Stimulated activated CD4-positive, alpha-beta T cell treated with anti-CD3 and anti-CD28 coated beads, Interleukin-4, amount 100 ng/mL, for 24 hours (primary cell): ENCODE measurements around the gene MUC6.

Experiments
- DNase-seq: peaks from one replicate; pipeline ENCODE4 v3.0.0-alpha.2; 2020

The MUC6 gene

DNA sequence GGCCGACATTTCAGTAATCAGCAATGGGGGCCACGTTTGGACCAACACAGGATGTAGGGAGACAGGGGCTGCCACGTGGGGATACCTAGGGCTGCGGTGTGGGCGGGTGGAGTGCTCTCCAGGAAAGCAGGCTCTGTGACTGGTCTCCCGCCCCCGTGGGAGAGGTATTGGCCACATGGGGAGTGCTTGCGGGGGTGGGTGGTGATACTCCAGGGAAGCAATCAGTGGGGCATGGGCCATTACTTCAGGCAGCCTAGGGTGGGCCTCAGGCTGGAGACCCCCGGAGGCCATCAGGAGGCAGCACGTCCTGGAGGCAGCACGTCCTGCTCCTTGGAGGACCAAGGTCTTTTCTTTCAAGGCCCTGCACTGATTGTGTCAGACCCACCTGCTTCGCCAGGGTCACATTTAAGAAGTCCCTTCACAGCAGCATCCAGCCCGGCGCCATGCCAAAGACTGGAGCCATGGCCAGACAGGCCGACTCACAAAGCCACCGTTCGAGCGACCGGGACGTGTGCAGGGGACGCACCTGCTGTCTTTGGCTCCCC, 35.1 kb upstream of the MUC6 start:
- DNase-seq: no peak

DNA sequence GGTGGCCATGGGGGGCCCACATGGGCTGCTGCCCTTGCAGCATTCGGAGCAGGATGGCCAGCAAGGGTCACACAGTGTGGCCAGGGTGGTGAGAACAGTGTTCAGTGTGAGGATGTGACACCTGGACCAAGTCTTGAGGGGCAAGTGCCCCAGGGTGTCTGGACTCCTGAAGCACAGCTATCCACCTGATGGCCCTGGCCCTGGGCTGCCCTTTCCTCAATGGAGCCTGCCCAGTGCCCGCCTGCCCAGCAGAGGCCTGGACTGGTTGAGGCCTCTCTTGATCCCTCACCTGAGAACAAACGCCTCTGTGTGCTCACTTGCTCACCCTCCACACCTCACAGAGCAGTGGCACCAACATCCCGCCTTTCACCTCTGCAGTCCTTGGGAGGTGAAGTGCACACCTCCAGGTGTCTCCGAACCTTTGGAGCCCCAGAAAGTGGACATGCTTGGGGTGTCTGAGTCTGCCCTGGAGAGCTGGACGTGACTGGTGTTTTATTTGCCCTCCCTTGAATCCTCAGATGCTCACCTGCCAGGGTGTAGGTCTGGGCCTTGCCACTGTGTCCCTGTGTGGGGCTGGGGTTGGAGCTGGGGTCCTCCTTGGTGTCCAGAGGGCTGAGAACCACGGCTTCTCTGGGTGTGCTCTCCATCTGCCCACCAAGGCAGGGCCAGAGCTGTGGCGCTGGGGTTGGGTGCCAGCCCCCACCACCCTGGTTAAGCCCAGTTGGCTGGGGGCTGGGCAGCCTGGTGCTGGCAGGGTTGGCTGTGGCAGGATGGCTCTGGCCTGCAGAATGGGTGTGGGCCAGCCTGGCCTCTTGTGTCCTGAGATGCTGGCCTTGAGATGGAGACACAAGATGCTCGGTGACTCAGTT, 34.3 kb upstream of the MUC6 start:
- DNase-seq: no peak

DNA sequence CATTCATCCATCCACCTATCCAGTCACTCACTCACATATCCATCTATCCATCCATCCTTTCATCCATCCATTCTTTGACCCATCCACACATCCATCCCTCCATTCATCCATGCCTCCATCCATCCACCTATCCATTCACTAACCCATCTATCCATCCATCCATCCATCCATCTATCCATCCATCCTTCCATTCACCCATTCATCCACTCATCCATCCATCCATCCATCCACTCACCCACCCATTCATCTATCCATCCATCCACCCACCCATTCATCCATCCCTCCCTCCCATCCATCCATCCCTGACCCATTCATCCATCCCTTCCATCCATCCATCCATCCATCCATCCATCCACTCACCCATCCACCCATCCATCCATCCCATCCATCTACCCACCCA, 33.2 kb upstream of the MUC6 start:
- DNase-seq: no peak

DNA sequence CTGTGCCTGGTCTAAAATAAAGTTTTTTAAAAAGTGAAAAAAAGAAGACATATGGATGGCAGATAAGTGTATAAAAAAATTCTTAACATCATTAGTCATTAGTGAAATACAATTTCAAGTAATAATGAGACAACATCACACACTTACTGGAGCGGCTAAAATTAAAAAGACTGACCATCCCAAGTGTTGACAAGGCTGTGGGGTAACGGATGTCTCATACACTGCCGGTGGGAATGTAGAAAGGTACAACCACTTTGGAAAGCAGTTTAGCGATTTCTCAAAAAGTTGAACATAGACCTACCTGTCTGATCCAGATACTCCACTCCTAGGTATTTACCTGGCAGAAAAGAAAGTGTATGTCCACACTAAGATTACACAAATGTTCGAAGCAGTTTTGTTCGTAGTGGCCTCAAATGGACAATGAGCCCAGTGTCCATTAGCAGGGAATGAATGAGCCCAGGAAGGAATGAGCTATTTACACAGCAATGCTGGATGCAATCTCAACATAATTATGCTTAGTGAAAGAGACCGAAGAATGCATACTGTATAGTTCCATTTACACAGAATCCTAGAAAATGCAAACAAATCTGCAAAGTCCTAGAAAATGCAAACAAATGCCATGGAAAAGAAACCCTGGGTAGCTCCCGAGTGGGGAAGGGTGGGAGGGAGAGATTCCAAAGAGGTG, 31.4 kb upstream of the MUC6 start:
- DNase-seq: no peak

DNA sequence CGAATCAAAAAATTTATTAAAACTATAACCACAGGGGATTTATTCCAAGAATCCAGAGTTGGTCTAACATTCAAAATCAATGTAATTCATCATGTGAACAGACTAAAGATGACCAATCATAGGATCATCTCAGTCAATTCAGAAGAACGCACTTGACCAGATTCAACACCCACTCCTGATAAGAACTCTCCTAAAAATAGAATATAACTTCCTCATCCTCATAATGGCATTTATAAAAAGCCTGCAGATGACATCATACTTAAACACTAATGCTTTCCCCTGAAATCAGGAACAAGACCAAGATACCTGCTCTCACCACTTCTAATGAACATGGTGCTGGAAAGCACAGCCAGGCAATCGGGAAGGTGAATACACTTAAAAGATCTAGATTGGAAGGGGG, 27.6 kb upstream of the MUC6 start:
- DNase-seq: no peak

DNA sequence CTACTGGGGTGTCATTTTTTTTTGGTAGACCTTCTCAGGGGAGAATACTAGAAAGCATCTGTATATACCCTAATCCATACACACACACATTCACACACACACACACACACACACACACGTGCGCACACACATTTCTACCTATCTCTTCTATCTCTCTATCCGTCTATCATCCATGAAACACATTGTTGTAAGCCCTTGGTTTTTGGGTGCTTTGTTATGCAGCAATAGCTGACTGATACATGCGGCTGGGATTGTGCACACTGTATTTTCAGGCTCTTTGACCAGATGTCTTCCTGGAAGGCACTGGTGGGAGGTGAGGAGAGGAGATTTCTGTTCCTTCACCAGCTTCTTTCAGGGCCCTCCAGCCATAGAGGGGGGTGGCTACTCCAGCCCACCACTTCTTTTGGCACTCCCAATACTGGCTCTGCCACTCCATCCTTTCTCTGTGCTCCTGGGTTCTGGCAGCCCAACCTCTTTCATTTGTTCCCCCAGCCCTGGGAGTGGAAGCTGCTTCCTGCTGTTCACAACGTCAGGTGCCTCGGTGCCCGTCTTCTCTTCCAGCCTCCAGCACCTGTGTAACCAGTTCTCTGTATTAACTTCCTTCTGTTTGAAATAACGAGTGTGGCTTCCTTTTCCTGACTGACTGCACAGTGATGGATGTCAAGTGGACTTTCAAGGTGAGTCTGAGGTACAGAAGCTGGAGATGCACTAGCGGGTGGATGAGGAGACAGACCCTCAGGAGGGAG, 25.7 kb upstream of the MUC6 start:
- no peak for DNase-seq

DNA sequence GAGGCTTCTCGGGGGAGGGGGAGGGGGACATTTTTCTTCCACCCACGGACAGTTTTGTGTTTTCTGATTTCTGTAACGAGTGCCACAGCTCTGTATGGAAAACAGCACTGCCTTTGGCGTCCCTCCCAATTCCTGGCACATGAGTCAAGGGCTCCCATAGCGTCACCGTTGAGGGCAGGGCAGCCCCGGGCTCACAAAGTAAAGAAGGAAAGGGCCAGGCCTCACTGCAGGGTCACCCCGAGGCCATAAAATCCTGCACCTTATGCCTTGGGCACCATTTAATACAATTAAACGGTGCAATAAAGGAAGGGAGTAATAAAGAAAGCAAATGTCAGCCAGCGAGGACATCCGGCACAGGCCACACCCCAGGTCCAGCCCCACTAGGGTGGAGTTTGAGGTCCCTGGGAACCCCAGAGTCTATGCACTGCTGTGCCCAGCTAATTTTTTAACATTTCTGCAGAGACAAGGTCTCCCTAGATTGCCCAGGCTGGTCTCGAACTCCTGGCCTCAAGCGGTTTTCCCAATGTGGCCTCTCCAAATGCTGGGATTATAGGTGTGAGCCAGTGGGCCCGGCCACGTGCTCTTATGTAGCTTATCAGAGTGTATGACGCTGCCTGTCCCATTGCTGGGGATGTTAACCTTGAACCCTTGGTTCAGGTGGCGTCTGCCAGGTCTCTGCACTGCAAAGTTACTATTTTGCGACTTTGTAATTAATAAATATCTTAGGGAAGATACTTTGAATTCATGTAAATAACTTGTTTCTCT, 24.5 kb upstream of the MUC6 start:
- DNase-seq: no peak

DNA sequence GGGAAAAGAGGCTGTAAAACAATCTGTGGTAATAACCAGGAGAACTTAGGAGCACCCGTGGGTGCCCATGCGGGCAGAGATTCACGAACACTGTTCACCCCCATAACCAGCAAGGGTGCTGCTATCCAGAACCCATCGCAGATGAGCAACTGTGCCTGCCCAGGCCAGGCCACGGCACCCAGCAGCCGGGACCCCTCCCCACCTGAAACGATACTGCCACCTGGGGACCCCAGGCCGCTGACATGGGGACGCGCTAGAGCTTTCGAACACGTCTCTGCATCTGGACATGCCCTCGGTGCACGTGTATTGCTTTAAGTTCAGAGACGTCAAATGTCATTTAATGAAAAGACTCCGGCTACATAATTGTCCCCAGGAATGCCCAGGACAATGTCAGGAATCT, 23.9 kb upstream of the MUC6 start:
- no peak for DNase-seq

DNA sequence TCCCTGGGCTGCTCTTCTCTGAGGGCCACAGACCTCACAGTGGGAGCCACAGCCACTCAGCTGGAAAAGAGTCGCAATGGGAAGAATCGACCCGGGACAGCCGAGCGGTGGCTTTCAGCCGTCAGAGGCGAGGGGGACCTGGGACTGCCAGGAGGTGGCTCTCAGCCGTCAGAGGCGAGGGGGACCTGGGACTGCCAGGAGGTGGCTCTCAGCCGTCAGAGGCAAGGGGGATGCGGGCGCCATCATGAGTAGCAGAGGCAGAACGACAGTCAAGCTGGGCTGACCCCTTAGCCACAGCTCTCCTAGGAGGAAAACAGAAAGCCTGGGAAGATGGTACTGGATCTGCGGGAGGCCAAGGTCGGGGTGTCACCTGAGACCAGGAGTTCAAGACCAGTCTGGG, 23.2 kb upstream of the MUC6 start:
- DNase-seq: no peak

DNA sequence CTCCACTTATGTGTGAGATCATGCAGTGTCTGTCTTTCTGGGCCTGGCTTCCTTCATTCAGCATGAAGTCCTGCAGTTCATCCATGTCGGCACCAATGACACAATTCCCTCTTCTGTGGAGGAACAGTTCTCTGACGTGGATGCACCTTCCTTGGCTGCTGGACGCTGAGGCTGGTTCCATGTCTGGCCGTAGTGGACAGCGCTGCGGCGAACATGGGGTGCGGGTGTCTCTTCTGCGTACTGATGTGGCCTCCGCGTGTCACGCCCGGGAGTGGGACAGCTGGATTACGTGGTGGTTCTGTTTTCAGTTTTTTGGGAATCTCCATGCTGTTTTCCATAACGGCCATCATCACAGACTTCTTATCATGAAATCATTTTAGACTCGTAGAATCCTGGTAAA, 21.3 kb upstream of the MUC6 start:
- DNase-seq: no peak

DNA sequence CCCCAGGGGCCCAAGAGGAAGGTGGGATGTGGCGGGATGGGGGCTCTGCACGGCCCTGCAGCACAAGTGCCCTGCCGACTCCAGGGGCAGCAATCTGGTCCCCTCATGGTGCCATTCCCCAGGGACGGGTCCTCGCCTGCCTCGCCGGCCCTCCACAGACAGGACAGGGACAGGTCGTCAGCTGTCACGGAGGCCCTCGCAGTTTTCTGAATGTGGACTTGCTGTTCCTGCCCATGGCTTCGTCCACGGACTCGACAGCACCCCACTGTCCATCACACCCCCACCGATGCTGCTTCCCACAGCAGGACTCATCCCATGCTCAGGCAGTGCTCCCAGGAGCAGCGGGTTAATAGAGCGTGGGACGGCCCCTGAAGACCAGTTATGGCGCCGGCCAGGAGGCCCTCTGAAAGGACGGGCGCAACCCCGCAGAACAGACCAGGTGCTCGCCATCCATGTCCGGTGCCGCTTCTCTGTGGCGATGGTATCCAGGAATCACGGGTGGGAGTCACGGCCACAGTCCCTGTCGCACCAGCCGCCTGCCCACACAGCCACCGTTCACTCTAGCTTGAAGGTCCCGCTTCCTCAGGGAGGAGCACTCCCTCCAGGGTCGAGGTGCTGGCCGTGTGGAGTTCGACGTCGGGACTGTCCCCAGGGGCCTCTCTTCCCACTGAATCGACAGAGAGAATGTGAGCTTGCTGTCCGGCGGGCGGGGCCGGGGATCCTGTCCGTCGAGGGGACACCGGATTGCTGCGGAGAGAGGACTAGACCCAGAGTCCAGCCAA, 19.7 kb upstream of the MUC6 start:
- DNase-seq: no peak

DNA sequence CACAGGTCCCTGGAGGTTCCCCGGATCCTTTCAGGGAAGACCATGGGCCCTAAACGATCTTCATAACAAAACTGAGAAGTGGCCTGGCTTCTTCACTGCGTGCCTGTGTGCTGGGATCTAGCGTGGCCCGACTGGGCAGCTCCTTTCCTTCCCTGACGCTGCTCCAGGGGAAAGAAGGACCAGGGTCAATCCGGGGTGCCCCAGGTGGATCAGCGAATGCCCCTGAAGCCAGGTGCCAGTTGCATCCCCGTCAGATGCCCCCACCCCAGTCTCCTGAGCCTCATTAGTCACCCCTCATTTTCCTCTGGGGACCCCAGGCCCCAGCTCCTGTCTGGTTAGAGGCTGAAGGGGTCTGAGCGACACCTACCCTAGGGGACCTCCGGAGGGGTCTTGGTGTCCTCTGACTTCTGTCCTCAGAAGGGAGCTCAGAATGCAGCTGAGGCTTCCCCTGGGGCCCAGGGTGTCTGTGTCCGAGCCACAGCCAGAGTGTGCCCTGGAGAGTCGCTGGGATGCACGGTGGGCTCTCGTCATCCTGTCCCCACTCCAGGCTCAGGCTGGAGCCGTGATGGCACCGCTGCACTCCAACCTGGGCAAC, 18.7 kb upstream of the MUC6 start:
- no peak for DNase-seq

DNA sequence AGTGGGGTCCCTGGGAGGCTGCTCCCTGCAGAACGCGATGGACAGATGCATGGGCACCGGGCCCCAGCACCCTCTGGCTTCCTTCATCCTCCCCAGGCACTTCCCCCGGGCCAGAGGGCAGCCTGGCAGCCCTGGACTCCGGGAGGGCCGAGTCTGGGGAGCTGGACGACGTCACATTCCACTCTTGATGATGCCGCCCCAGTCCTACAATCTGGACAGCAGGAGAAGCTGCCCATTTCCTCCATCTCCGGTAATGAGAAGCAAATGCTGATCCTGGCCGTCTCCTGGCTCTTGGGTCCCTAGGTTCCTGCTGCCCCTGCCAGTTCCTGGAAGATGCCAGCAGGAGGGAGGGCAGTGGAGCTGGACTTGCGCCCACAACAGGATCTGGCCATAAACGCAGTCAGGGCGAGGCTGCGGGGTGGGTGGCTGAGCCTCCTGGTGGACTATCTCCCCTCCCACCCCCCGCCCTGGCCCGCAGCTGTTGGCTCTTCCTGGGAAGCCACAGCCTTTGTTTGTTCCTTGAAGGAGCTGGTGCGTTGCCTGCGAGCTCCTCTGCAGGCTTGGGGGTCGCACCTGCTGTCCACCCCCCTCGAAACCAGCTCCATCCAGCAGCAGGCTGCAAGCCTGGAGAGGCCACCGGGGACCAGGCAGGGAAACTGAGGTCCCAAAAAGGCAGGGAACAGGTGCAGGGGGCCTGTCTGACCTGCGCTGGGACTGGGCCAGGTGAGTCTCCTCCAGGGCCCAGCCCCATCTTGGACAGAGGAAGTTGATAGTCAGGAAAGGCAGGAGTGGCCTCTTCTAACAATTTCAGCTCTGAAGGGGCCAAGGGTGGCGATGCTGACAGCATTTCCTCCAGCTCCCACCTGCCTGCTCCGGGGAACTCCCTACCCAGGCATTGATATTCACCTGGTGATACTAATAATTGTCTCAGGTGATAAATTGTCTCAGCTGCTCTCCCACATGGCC, 17.9 kb upstream of the MUC6 start:
- no peak for DNase-seq

DNA sequence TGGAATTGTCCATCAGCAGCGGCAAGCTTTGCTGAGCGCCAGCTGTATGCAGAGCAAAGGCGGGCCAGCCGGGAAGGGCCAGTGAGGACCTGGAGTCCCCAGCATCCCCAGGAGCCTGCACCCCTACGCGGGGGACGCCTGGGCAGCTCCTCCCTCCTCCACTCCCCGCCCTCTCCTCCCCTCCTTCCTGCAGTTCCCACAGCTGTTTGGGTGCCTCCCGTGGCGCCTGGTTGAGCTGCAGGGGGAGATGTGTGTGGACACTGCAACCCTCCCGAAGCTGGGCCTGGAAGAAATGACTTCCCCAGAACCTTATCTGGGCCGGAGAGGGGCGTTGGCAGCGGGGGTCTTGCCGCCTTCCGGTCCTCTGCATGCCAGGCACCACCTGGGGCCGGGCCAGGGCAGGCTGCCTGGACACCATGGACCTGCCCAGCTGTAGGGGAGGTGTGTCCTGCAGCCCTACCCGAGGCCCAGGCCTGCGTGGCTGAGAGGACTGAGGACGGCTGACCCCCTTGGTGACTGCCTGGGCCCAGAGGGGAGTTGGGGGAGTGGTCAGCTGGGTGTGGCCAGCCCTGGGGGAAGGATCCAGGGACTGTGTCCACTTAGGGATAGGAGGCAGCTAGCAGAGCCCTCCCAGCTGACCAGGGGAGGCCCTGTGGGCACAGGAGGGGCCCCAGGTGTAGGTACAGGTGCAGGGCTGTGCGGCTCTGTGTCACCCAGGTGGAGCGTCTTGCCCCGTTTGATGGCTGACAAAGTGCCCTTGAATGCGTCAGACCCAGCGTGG, 16.8 kb upstream of the MUC6 start:
- no peak for DNase-seq

DNA sequence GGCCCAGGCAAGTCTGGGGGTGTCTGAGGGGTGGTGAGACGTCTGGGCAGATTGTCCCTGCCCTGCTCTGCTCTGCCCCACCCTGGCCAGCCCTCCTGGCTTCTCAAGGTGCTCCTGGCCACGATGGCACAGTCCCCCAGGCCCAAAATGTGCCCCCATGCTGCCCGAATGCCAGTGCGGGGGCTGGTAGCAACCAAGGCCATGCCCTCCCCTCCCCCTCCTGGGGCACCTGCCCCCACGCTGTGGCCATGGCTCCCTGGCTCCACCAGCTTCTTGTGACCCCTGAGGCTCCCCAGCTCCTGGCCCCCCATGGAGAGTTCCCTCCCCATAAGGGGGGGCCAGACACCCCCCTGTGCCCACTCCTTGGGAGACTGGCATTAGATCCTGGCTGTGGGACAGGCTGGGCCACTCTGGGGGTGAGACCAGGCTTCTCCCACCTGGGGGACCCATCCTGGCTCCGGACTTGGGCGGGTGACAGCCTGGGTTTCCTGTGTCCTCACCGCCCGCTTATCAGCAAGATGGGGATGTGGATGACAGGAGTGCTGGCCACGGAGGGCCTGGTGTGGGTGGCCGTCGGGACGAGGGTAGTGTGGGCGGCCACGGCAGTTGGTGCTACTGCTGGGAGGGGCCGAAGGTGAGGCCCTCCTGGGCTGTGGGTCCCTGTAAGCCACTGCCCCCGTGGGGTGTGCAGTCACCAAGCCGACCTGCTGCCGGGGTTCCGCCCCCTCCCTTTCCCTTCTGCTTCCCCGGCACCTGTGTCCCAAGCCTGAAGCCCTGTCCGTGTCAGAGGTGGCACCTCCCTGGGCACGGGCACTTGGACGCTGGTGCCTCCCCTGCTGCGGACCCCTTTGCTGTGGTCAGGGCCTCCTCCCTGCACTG, 15.9 kb upstream of the MUC6 start:
- no peak for DNase-seq

DNA sequence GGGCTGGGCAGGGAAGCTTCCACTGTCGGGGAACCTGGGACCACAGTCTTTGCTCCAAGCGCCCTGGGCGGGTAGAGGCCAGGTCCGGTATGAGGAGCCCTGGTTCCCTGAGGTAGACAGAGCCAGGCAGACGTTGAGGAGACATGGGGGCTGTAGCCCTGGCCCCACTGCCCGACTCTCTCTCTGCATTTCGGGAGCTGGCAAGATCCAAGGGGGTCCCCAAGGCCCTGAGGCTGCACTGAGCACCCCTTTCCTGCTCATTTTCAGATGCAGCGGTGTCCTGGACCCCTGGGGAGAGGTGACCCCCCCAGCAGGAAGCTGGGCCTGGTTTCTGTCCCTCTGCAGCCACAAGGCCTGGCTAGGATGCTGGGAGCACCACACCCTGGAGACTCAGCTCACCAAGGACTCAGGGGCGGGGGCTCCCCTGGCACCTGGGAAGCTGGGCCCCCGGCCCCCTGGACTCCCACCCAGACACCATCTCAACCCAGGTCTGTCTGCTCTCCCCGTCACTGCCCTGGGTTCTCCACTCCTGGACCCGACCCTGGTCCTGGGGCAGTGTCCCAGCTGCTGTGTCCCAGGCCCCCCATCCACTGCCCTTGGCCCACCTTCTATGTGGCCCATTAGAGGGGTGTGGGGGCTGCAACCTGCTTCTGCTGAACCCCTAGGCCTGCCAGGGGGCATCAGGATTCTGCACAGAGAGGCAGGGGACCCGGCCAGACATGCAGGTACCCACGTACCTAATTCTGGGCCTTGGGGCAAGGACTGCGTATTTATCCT, 15.0 kb upstream of the MUC6 start:
- no peak for DNase-seq

DNA sequence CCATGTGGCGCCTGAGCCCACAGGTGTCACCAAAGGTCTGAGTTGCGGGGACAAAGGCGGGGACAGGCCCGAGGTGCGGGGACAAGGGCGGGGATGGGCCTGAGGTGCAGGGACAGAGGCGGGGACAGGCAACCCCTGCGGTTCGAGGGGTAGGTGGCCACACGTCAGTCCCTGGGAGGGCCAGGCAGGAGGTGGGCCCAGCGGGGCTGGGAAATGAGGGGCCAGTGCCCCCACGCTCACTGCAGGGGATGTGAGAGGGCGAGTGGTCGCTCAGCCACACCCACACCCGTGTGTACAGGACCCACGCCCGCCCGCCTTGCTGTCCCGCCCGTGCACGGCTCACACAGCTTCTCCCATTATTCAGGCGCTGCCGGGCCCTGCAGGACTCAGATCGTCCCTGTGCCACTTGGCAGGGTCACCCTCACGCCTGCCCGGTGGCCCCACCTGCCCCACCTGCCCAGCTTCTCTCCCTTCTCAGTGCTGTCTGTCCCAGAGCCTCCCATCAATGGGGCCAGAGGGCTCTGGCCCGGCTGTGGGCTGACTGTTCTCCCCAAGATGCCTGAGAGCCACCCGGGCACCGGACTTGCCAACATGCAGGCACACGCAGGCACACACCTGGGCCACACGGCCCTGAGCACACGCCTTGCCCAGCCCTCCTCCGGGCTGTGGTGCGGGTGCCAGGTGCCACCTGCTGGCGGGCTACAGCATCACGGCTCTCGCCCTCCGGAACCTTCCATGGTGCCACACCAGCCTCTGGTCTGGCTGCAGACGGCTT, 14.2 kb upstream of the MUC6 start:
- DNase-seq: peak; percentile 75
